RPMI8226 (cell line): ENCODE results near the gene LAMA1.

Experiments
- DNase-seq: peaks from one replicate; pipeline ENCODE4 v3.0.0-alpha.2; 2015

The LAMA1 gene

DNA sequence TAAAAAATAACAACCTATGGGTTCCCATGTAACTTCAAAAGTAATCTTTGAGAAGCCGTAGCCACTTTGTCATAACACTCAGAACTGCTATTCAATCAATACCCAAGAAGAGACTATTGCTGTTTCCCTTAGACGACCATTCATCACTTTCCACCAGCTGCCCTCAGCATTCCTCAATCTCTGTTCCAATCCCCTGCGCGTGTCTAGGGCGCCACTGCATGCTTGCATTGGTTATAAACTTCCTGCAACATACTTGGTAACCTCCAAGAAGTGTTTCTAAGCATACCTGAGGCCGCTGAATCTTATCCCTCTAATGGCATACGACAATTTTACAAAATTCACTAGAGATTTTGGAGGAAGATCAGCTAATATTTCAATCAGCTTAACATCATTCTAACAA lies 134.2 kb downstream of the LAMA1 start:
- DNase-seq = no peak

DNA sequence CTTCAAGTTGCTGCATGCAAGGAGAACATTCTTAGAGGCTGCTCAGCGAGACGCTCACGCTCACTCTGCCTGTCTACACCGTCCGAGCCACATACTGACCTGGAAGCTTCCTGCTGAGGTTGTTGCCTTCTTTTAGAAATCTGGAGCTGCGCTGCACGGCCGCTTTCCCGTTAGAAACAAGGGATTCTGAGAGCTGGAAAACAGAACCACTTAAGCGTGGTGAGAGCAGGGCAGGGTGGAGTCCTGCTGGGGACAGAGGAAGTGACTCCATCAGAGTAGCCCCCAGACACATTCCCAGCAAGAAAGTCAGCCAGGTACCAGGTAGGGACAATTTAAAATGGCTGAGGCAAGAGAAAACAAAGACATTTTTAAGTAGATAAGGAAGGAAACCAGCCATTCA lies 135.2 kb downstream of the LAMA1 start:
- no peak for DNase-seq

DNA sequence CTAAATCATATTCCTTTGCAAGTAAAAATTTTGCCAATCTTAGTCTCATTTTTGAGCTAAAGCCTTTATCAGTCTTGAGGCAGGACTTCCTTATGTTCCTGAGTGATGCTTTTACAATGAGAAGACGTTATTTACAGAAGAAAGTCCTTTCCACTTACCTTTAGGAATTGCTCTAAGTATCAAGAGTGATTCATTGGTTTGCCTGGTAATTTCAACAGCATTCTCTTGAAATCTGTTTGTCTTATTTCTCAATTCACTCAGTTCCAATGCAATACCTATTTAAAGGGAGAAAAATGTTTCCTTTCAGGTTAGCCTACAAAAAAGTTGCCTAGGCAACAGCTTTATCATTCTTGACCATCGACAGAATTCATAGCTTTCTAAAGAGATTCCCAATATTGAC lies 137.2 kb downstream of the LAMA1 start:
- no peak for DNase-seq

DNA sequence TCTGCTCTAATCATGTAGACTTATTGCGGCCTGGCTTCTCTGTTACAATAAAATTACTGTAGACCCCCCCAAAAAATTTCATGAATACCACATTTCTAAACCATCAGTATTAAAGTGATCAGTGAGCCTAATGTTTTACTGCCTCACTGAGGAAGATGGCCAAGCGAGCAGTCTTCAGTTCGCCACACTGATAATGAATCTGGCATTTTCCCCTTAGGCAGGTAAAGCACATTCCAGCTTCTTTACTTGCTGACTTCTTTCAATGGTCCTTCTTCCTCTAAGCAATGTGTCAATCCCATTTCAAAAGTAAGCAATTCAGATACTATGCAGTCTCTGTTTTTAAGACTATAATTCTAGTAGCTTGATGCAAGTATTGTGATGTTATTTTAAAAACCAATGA lies 137.6 kb downstream of the LAMA1 start:
- no peak for DNase-seq

DNA sequence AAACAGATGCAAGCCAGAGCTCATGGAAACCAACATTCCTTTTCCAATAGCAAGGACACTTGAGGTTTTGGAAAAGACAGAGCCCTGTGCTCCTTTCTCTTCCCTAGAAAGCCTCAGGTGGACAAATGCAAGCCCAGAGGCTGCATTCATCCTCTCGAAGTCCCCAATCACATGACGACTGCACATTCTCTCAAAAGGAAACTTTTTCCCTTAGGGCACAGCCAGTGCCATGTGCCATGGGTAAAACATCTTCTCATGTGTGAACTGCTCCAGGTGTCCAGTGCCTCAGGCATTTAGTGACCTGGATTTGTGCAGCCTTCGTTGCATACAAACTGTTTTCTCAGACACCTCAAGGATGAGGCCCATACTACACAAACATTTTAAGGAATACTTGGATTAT lies 140.7 kb downstream of the LAMA1 start:
- DNase-seq = no peak

DNA sequence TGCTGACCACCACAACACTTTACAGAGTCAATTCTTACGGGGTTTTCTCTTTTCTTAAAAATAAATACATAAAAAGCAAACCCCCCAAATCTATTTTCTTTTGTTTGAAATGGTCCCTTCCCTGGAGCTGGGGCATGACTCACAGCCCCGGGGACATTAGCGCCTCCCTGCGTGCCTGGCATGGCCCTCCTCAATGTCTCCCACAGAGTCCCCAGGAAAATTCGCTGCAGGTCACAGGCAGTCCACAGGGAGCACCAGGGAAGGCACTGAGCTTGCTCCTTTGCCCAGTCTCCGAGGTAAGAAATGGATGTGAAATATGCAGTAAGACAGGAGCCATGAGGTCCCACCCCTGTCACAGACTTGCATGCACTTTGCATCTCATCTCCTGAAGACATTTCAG lies 142.5 kb downstream of the LAMA1 start:
- no peak for DNase-seq

DNA sequence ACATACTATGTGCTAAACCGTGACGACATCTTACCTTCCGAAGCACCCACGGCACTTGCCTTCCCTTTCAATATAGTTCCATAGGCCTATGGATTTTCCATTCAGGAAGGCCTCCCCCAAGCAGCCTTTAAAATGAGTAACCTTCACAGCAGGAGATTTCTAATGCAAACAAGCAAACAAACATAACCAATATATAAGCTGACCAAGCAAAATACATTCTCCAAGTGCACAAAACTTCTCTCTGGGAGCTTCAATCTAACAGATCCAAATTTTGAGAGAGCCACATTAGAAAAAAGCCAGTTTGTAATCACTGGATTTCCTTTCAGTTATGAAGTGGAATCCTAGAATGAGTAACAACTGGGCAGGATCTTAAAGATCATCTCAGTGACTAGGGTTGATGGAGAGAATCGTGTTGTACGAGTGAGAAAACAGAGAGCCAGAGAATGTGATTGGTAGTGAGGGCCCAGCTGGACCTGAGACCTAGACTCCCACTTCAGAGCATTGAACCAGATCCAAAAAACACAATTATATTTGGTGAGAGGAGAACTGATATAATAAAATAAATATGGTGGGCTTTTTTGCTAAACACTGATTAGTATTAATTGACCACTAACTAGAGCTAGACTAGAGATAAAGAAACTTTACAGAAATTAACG lies 145.6 kb downstream of the LAMA1 start:
- DNase-seq = no peak

DNA sequence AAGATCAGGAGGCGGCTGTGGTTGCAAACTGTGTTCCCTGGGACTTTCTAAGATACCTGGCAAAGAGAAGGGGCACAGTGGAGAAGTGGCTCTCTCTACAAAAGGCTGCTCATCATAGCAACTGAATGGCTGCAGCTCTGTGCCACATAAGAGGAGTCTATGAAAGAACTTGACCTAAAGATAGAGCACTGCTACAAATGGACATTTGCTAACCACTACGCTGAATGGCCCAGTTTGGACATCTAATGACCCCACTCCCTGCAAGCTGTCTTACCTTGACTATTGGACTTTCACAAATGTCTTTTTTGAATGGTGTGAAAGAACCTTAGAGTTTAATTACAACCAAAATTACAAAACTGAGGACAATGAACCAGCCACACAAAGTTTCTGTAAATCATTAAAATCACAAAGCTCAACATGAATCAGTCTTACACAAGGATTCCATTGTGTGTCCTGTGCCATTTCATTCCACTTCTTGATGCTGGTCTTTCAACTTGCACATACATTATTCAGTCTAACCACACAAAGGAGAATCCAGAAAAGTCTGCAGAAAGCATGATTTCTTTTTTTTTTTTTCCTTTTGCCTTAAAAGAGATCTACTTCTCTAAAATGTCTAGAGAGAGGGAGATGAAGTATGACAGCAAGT lies 154.0 kb downstream of the LAMA1 start:
- no peak for DNase-seq

DNA sequence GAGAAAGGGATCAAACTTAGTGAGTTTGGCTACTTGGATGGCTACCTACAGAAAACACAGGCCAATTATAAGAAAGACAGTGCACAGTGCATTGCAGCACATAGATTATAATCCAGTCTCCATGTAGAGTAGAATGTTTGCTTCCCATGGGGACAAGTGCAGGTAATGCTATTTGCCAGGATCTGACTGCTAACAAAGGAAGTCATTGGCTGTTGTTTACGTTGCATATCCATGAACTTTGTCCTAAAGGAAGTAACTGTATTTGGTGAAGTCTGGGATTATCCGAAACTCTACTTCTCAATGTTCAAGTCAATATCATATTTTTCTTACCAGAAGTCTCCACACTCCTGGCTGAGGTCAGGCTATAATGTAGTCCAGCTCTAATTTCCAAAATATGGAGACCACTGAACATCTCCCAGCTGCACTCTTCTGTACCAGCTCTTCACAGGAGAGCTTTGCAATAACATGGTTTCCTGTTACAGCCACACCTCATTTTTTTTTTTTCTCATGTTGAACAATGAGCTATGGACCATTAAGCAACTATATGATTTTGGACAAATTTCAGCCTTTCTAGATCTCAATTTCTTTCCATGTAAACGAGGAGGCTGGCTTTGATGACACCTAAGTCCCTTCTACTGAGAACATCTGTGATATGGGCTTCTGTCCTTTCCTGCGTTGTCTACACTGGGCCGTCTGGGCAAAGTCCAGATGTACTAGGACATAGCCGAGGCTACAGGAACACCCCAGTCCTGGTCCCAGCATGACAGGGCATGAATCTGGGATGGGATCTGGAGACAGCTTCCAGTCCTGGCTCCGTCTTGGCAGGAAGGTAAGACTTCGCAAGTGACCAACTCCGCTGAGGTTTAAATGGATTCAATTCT lies 154.8 kb downstream of the LAMA1 start:
- no peak for DNase-seq

DNA sequence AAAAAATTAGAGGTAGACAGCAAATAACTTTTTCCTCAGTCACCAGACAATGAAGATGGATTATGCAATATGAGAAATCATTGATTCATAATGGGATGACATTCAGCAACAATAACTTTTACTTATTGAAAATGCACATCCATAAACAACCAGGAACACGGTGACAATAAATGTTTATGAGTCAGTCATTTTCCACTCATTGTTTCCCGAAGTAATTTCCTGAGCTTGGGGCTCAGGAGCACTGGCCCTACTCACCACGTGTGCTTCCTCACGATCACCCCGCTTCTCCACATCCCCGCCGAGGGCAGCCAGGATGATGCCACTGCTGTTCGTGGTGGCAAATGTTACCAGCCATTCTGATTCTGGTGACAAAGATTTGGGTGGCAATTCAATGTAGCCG lies 156.3 kb downstream of the LAMA1 start:
- no peak for DNase-seq

DNA sequence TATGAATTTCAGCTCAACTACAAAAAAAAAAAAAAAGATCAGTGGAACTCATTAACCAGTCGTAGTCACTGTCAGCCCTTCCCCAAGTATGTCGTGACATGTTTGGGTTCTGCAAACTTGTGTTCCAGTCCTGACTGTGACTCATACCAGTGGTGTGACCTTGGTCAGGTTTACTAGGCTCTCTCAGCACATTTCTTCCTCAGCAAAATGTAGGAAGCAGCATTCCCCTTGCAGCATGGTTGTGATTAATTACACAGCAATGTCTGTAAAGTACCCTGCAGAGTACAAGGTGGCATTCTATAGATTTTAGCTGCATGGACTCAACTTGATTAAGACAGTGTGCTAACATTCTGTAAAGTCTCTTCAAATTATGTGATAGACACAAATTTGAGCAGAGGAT lies 156.9 kb downstream of the LAMA1 start:
- no peak for DNase-seq

DNA sequence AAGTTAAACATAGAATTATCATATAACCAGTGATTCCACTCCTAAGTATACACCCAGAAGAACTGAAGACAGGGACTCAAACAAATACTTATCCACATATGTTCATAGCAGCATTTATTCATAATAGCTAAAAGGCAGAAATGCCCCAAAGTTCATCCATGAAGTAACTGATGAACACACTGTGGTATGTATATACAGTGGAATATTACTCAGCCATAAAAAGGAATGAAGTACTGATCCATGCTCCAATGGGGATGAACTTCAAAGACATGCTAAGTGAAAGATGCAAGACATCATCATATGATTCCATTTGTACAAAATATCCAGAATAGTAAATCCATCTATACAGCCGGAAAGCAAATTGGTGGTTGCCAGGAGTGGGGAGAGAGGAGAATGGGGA lies 157.5 kb downstream of the LAMA1 start:
- DNase-seq = no peak

DNA sequence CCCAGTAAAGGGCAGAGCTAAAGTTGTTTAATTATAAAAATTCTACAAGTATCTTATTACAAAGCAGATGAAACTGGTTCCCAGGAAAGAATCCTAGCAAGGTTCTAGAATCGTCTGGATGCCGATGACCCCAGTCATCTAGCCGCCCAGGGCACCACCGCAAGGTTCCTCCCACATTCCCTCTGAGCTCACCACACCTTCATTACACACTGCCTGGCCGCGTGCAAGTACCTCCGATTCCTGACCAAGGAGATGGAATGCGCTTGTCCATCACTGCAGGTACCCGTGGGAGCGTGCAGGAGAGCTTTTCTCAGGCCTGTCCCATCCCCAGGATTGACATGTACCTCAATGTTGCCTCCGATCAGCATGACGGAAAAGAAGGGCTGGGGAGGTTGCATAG lies 158.5 kb downstream of the LAMA1 start:
- no peak for DNase-seq

DNA sequence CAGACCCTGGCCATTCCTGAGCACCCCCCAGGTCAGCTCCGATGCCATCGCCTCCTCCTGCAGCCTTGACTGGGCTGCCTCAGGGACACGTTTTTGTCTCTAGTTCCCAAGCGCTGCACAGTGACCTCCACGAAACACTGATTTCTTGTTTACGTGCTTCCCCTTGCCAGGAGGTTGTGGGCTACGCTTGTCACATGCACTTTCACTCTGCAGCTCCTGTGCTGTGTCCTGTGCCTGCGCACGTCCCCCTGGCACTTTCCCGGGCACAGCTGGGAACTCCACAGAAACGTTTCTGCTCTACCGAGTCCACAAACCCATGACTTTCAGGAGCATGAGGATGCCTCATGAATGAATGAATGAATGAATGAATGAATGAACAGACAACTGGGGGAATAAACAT lies 160.6 kb downstream of the LAMA1 start:
- DNase-seq = no peak

DNA sequence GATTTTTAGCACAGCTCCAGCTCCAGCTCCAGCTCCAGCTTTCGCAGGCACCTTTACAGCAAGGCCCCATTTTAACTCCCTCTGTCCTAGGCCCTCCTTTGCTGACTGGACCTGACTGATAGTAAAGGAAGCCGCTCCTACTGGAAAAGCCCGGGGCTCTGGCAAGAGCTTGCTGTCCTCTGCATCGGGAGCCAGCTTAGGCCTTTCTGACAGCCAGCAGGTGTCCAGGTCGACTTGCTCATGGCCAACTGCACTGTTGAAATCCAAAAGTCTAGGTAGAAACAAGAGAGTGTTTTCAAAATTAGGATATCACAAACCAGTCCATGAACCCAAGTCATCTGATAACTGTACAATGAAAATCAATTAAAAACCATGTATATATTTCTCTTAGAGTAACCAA lies 161.1 kb downstream of the LAMA1 start:
- no peak for DNase-seq

DNA sequence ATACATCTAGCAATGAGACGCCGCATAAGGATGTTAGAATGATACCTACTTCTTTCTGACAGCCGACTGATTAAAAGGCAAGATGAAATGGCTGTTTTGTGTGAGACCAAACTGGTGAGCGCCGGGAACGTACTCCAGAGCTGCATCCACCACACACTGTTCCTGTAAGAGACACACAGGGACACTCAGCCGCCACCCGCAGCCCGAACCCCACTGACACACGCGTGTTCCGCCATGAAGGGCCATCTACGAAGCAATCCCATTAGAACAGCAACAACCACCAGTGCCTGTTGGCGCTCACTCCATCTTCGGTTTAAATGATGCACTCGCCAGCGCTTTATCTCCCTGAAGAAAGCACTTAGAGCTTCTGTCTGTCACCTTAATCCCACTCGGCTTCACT lies 162.3 kb downstream of the LAMA1 start:
- DNase-seq = no peak

DNA sequence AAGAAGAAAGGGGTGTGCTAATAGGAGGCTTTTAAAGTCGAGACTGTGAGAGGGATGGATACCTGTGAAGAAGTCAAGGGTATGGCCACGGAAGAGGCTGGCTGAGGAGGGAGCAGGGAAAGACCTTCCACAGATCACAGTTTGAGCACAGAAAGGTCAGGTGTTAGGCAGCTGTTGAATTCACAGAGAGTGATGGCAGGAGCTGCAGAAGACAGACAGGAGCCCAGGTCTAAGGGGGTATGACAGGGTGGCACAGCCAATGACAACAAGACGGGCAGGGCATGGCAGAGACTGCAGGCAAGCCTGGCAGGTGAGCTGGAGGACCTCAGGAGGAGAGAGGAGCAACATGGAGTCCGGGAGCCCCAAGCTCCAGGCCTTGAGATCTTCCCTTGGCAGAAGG lies 163.1 kb downstream of the LAMA1 start:
- no peak for DNase-seq

DNA sequence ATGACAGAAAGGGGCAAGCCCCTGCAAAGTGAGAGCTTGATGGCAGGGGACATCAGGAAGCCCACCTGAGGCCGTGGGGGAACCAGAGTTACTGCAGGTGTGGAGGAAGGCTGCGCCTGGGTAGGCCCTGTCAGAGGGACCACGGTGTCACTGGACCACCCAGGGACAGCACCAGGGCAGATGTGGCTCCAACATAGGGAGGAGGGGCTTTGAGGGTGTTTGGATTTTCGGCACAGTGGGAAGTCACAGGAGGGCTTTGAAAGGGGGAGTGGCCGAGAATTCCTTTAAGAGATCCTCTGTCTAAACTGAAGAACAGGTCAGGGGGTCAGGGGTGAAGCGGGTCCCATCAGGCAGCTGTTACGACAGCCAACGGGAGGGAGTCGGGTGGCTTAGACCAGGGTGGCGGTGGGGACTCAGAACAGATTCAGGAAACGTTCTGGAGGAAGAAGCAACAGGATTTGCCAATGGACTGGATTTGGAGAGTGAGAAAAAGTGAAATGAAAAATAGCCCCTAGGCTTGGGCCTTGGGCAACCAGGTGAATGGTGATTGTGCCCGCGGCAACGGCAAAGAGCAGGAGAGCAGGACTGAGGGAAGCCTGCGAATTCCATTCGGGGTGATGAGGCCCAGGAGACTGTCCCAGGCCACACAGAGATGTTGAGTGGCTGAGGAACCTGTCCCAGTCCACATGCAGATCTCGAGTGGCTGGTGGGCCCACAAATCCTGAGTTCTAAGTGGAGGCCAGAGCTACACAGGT lies 166.1 kb downstream of the LAMA1 start:
- no peak for DNase-seq

DNA sequence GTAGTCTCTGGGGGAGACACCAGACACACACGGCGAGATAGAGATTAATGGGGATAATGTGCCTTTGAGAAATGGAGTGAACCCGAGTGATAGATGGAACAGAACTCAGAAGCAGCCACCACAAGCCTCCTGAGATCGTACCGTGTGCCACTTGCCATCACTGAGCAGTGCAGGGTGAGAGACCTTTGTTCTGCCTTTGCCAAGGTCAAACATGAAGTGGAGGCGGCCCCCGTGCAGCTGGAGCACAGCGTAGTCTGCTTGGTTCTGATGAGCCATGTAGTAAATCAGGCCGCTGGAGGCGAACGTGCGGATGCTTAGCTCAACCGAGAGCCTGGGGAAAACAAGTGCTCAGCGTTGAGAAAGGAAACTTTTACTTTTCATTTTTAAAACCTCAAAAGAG lies 167.0 kb downstream of the LAMA1 start:
- no peak for DNase-seq

DNA sequence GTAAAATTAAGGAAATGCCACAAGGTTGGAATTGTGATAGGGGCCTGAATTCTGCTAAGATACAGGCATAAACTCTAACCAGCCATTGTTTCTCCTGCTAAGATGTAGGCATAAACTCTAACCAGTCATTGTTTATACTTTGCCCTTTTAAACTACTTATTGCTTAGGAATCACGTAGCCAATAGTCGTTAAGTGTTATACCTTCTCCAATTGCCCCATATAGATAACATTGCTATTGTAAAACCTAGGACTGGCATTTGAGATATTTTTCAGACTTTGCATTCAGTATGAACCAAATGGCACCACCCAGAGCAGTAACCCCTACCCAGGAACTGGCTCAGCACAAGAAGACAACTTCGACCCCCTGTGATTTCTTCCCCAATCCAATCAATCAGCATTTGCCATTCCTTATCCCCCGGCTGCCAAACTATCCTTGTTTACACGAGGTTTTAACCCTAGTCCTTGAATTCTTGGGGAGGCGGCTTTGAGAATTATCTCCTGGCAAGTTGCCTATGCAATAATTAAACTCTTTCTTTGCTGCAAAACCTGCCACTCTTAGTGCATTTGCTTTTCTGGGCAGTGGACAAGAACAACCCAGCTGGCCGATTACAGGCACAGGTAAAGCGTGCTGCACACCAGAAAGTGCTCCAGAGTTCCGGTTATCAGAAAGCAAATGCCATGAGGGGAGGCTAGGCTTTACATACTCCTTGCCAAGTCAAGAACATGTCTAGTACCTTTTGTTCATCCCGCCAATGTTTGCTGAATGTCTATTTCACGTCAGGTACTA lies 167.6 kb downstream of the LAMA1 start:
- no peak for DNase-seq

DNA sequence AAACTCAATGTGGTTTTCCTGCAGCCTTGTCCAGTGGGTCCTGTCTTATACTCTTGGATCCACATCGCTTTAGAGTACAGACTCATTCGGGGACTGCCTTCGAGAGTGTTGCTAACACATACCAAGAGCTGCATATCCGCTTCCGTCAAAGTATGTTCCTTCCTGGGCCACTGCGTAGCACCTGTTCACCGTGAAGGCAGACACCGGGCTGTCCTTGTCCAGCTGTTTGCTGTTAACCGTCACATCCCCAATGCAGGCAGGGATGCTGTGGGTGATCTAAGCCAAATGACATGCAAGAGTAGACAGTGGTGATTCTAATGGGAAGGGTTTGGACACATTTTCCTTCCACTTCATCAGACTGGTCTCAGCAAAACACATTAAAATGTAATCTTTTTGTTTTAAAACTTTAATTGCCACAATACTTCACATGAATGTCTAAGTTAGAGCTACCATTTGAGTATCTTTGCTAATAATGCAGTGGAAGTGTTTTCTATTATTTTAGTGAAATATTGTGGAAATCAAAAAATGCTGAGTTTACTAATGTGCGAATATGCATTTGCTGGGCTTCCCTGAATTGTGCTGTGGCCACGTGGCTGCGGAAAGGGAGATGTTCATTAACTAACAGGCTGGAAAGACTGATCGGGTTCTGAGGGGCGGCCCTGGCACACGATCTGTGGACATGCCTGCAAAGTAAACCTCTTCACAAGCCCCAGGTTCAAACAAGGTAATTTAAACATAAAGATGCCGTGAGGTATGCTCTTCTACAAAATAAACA lies 169.1 kb downstream of the LAMA1 start:
- DNase-seq = no peak
